ENCODE data around the gene CXCL6.

The CXCL6 gene

GRCh38 chr4:73843369-73843768 lies 6.9 kb downstream of the CXCL6 start:
- FAIRE-seq, result peak; percentile 62

GRCh38 chr4:73844345-73844744 lies 7.9 kb downstream of the CXCL6 start:
- FAIRE-seq, result peak; percentile 43

- no peak for FAIRE-seq
These were observed 8.3 kb downstream of the CXCL6 start for GRCh38 chr4:73844806-73845205.

- FAIRE-seq, result no peak
These were observed 11.2 kb downstream of the CXCL6 start for GRCh38 chr4:73847526-73848182.

GRCh38 chr4:73848183-73848777 lies 11.8 kb downstream of the CXCL6 start:
- no peak for FAIRE-seq

- FAIRE-seq, result peak; percentile 69
These were observed 13.9 kb downstream of the CXCL6 start for GRCh38 chr4:73850261-73850970.

- FAIRE-seq, result peak; percentile 36
These were observed 14.8 kb downstream of the CXCL6 start for GRCh38 chr4:73851293-73851692.

- no peak for FAIRE-seq
These were observed 16.3 kb downstream of the CXCL6 start for GRCh38 chr4:73852771-73853170.

- no peak for FAIRE-seq
These were observed 16.8 kb downstream of the CXCL6 start, which contains the start of gene PF4V1 for GRCh38 chr4:73853246-73853704. Gene PF4V1 (plus strand): TSS chr4:73853296. CDS start chr4:73853363, 67 bp downstream.

GRCh38 chr4:73853718-73854473 lies 17.4 kb downstream of the CXCL6 start:
- FAIRE-seq, result no peak

GRCh38 chr4:73855406-73855805 lies 18.9 kb downstream of the CXCL6 start:
- FAIRE-seq, result no peak

- FAIRE-seq, result no peak
These were observed 20.0 kb downstream of the CXCL6 start for GRCh38 chr4:73856518-73856917.

- FAIRE-seq, result no peak
These were observed 23.2 kb downstream of the CXCL6 start for GRCh38 chr4:73859614-73860088.

GRCh38 chr4:73860181-73860580 lies 23.7 kb downstream of the CXCL6 start:
- FAIRE-seq, result no peak

GRCh38 chr4:73860917-73861316 lies 24.4 kb downstream of the CXCL6 start:
- FAIRE-seq, result no peak

- no peak for FAIRE-seq
These were observed 25.8 kb downstream of the CXCL6 start for GRCh38 chr4:73862322-73862721.

GRCh38 chr4:73864365-73864764 lies 27.9 kb downstream of the CXCL6 start:
- no peak for FAIRE-seq

GRCh38 chr4:73864961-73865360 lies 28.5 kb downstream of the CXCL6 start:
- FAIRE-seq, result no peak

GRCh38 chr4:73865431-73866096 lies 29.1 kb downstream of the CXCL6 start:
- no peak for FAIRE-seq

GRCh38 chr4:73866246-73866645 lies 29.8 kb downstream of the CXCL6 start:
- no peak for FAIRE-seq

- FAIRE-seq, result no peak
These were observed 31.3 kb downstream of the CXCL6 start for GRCh38 chr4:73867783-73868182.
